Stimulated activated CD4-positive, alpha-beta T cell treated with anti-CD3 and anti-CD28 coated beads, Interleukin-1b, Interleukin-23, amount 100 ng/mL, for 4 hours (primary cell): ENCODE results near the gene TGIF2.
"Not testable (repeated sequence)": the region's sequence is repeated elsewhere in the genome, so short reads cannot be mapped to it uniquely, and the experiment has no call there.

Experiments used
- DNase-seq, 2 donors: peaks; one replicate each; pipeline ENCODE4 v3.0.0-alpha.2; 2020; ENCODE audit warnings: low read depth in 2 of 2

The TGIF2 gene

DNA sequence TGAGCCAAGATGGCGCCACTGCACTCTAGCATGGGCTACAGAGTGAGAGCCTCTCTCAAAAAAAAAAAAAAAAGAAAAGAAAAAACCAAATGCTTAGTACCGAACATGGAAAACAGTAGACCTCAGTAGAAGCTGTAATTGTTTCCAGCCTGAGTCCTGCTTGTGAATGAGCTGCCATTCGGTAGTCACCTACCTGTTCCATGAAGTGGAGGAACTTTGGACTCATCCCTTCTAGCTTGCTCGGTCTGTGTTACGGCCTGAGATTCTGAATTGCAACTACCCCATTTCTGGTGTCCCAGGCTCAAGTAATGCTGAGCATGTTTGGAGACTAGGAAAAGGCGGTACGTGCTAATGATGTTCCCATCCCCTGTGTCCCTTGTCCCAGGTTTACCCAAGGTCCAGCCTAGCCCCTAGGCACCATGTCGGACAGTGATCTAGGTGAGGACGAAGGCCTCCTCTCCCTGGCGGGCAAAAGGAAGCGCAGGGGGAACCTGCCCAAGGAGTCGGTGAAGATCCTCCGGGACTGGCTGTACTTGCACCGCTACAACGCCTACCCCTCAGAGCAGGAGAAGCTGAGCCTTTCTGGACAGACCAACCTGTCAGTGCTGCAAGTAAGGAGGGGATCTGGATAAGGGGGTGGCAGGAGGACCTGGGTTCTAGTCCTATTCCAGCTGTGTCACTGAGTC lies 5.1 kb downstream of the TGIF2 start:
- no peak for DNase-seq

DNA sequence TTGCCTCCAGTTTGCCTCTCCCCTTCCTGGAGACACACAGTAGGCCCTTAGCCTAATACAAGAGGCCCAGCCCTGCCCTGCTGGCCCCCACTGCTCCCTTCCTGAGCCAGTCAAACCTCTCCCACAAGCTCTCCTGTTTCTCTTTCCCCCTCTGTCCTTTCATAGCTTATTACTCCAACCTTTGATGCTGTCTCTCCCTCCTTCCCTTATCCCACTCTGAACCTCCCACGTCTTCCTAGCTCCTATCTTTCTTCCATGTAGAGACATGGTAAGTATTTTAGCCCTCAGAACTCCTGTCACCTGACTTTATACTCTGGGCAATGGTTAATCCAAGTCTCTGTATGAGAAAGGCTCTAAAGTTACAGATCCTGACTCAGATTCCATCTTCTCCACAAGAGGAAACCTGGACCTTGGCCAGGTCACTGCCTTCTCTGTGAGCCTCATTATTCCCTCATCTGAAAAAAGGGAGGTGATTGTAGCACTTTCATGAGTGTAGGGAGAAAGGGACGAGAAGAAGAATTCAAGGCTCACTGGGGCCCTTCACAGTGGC lies 6.7 kb downstream of the TGIF2 start:
- DNase-seq, result no peak

DNA sequence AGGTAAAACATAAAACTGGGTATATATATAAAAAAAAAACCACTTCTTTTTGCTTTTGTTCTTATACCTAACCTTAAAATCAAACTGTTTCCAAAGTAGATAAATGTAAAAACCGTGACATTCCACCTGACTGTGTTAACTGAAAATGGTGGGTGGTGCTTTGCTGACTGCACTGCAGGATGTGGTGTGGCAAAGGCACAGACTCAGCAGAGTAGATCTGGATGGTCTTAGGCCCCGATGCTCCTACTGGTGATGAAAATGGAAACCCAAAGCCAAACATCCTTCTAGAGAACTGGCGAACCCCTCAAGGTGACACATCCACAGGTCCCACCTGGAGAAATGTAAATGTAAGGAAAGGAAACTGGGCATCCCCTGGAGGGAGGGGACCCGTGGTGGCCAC lies 8.9 kb downstream of the TGIF2 start:
- DNase-seq, result no peak

DNA sequence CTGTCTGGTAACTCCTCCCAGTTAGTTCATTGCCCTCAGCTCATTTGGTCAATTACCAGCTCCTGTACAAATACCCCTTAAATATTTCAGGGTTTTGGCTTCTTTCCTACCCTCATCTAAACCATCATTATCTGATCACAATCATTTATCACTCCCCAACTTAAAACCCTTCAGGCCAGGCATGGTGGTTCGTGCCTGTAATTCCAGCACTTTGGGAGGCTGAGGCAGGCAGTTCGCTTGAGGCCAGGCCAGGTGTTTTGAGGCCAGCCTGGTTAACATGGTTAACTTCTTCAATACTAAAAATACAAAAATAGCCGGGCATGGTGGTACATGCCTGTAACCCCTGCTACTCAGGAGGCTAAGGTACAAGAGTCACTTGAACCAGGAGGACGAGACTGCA lies 9.4 kb downstream of the TGIF2 start:
- DNase-seq, result no peak

DNA sequence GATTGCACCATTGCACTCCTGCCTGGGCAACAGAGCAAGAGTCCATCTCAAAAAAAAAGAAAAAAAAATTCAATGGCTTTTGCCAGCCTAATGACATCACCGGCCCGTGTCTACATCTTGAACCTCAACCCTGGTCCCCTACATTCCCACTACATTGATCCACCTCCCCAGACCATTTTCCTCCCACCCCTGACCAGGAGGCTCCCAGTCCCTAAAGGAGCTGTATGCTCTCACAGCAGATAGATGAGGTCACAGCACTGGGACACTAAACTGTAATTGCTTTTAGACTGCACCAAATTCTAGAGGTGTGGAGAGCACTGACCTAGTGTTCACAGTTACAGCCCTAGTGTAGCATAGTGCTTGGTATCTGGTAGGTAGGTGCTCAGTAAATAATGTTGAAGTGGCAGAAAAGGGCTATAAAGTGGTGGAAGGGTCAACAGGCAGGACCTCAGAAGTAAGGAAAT lies 10.7 kb downstream of the TGIF2 start:
- no peak for DNase-seq

DNA sequence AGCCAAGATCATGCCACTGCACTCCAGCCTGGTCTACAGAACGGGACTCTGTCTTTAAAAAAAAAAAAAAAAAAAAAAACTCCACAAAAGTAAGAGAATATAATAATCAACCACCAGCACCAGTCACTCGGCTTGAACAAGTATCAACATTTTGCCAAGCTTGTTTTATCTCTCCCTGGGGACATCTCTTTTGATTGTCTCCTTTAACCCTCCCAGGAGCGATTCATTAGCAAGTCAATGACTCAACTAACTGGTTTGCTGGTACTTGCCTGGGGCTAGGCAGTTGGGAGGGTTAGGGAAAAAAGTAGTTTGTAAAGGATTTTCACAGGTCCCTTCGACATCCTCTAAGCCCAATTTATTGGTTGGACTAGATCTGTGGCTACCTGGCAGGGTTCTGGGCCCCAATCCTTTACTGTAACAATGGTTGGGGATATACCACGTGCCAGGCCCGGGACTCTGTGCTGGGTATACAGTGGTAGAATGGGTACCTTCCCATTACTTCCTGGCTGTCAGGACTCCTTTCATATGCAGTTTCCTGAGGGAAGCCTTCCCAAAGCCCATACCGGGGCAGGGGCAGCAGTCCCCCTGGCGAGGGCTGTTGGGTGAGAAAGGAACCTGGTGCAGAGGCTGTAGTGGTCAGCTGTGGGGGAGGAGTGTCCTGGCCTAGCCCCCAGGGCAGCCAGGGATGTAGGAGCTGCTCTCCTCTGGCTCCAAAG lies 12.2 kb downstream of the TGIF2 start:
- DNase-seq, result no peak

DNA sequence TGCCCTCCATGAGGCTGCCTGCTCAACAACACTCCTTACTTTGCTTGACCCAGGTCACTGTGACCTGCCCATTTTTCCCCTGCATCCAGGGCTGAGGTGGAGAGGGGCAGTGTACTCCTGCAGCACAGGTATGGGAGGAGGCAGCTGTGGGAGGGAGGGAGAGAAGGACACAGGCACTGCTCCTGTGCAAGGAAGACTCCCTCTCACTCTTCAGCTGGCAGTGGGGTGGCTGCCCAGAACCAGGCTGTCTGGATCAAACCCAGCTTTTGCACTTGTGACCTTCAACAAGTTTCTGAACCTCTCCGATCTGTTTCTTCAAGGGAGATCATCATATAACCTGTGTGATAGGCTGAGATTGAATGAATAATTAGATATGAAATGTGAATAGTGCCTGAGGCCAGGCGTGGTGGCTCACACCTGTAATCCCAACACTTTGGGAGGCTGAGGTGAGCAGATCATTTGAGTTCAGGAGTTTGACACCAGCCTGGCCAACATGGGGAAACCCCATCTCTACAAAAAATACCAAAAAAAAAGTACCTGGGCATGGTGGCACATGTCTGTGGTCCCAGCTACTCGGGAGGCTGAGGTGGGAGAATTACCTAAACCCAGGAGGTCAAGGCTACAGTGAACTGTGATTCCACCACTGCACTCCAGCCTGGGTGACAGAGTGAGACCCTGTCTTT lies 14.1 kb downstream of the TGIF2 start:
- no peak for DNase-seq

DNA sequence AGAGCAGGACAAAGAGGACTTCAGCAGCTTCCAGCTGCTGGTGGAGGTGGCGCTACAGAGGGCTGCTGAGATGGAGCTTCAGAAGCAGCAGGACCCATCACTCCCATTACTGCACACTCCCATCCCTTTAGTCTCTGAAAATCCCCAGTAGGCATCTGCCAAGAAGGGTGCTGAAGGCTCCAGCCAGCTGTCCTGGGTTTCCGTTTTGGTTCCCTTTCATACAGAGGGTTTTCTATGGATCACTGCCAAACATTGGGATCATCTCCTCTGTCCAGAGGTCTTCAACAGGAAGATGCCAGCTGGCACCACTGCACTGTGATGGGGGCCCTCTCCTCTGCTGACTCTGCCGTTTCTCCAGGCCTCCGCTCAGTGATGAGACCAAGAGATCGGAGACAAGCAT lies 17.9 kb downstream of the TGIF2 start:
- DNase-seq, result no peak

DNA sequence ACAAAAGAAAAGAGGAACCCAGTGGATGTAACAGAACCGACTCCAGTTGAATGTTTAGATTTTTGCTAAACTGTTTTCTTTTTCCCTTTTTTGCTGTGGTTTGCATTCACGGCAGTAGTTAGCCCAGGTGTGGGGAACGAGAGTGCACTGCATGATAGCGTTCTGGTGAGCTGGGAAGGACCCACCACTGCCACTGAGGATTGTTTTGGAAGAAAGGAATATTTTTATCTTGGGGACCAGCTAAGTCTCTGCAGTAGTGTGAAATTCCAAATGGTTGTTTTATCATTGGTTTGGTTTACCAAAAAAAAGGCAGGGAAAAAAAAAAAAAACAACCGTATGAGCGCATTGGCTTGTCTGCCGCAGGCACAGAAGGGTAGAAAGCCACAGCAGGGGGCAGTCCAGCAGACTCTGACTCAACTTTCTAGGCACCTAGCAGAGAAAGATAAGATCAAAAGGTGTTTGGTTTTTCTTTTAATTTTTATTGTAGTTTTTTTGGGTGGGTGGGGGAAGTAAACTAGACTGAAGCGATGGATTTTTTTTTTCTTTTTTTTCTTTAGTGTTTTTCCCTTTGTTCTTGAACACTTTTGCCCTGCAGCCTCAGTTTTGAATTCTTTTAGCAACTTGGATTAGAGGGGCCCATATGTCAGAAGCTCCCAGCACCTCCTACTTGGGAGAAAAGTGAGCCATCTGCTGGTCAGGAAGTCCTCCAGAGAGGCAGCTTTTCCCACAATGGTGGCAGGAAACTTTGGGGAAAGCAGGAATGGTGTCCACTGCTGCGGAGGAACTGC lies 18.7 kb downstream of the TGIF2 start:
- peak in 1 of 2 donors; percentile 36 for DNase-seq

DNA sequence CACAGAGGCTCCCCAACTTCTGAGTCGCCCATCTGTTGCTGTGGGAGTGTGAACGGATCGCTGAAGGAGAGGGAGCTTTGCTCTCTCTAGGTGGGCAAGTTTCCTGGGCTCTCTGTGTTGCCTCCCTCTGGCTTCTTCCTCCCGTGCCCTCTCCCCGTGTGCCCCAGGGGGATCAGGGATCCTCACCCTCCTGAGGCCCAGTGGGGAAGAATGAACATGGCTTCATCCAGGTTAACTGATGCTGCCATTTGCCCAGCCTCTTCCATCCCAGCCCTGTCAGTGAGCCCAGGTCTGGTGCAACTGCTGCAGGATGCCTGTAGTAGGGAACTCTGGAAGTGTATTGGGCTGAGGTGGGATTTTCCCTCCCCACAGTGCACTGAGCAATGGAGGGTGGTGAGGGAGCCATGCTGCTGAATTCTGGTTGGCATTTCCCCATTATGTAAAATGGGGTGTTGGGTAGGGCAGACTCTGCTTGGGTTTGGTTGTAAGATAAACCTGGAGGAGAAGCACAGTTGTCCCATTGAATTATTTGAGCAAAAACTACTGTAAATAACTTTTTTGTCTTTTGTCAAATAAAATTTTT lies 20.0 kb downstream of the TGIF2 start:
- no peak for DNase-seq

DNA sequence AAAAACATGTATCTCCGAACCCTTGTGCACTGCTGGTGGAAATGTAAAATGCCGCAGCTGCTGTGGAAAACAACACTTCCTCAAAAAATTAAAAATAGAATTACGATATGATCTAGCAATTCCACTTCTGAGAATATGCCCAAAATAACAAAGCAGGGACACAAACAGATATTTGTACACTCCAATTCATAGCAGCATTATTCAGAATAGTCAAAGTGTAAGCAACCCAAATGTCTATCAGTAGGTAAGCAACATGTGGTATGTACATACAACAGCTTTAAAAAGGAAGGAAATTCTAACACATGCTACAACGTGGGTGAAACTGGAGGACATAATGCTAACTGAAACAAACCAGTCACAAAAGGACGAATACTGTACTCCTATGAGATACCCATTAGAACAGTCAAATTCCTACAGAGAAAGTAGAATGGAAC lies 26.5 kb downstream of the TGIF2 start:
- DNase-seq, result no peak

DNA sequence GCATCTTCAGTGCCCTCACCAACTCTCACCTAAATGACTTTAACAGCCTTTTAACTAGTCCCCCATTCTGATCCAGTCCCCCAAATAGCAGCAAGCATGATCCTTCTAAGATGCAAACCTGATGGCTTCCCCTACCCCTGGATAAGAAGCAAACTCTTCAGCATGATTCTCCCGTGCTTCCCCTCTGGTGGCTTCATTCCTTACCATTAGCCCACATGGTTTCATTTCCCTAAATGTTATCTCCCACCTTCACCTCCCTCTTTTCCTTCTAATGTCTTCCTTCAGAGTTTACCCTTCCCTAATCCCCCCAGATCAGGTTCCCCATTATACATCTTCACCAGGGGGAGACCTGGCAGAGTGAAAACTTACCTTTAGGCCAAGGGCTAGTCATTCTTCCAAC lies 28.1 kb downstream of the TGIF2 start:
- no peak for DNase-seq

DNA sequence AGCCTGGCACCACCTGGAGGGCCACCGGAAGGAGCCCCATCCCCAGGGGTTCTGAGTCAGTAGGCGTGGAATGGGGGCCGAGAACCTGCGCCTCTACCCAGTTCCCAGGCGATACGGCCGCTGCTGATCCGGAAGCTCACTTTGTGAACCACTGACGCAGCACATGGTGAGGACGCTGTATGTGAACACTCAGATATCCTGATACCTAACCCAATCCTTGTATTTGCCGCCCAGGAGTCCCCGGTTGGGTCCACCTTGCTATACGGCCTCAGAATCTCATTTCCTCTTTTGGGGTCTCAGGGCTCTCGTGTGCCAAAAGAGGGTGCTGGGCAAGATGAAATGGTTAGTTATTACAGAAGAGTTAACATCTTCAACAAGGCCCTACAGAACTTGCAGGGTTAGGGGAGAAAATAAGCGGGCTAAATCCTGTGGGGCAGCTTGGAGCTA lies 31.6 kb downstream of the TGIF2 start:
- DNase-seq, result peak in 1 of 2 donors; percentile 25

DNA sequence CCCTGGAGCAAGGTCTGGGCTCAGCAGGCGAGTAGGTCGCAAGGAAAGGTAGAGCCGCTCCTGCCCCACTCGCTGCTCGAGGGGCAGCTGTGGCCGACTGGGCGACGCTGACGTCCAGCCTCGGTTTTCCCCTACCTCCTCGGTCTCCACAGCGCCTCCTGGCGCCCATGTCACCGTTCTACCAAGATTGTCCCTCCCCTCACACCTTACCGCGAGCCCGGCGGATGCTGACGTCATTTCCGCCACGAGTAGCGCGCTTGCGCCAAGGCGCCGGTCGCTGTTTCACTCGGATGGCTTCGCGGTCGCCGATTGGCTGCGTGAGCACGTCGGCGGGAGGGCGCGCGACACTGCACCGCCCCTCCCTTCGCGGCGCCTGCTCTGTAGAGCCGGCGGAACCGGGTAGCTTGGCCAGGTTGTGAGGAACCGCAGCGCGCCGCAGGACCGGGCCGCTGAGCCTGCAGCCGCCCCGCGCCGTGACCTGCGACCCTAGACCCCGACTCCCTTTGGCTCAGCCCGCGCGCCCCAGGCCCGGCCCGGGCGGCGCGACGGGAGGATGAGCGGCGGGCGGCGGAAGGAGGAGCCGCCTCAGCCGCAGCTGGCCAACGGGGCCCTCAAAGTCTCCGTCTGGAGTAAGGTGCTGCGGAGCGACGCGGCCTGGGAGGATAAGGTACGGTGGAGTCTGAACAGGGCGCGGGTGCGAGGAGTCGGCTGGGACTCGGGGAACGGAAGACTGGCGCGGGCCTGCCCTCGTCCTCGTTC lies 32.2 kb downstream of the TGIF2 start, which contains the start of gene RAB5IF:
Gene RAB5IF (plus strand): TSS at position 381 of the 759 bp plus-strand sequence. CDS start 173 bp downstream, at position 554.
- peak; percentile 98 to 99 for DNase-seq

DNA sequence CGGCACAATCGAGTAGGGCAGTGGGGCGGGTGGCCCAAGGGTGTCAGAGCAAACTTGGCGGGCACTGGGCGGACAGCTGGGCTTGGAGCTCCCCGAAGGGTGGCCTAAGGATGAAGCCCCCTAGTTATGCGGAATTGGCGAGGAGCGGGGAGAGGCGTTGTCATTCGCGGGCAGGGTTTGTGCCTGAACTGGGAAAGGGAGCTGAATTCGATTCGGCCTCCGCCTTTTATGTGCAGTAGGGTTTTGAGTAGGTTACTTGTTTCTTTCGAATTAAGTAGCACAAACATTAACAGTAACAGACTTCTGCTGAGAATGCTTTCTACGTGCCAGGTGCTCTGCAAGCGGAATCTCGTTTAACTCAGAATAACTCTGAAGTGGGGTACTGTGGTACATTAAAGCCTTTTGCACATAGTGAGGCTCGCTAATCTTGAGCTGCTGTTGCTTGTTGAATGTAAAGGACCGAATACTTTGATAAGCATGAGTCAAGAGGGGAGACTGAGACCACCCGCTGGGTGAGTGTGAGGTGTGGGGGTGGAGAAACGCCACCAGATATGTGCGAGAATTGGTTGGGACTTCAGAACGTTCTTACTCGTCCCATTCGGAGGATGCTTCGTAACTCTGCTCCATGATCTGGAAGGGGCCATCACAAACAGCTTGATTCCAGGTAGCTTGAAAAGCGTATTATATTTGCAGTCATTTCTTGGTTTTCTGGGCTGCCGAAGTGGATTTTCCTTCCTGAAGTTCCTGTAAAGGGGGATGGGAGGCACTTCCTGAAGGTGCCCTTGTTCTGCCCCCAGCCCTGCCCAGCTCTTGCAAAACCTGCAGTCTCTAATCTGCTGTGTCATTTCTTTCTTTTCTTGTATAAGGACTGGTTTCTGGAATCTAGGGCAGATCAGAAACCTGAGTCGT lies 33.0 kb downstream of the TGIF2 start:
- no peak for DNase-seq

DNA sequence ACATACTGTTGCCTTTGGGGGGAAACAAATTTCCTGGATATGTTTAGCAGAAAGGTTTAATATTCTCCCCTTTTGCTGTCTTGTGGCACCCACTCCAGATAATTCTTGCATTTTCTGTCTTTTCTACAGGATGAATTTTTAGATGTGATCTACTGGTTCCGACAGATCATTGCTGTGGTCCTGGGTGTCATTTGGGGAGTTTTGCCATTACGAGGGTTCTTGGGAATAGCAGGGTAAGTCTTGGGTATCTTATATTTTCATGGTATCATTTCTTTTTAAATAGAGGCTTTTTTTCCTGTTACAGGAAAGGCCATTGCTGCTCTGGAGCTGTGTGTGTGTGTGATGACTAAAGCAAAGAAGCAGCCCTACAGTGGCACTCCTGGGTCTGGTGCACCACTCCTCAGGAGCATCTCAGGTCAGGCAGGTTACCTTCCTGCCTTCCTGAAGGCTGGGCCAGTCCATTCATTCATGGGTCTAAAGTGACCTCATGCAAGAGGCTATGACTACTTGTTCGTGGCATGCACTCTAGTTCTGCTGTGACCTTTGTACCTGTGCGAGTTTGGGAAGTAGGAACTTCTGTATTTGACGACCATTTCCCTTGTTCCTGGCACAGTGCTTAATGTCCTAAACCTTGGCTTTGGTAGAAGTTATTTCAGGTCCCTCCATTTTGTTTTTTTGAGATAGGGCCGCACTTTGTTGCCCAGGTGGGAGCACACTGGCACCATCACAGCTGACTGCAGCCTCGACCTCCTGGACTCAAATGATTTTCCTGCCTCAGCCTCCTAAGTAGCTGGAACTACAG lies 34.4 kb downstream of the TGIF2 start:
- DNase-seq, result no peak

DNA sequence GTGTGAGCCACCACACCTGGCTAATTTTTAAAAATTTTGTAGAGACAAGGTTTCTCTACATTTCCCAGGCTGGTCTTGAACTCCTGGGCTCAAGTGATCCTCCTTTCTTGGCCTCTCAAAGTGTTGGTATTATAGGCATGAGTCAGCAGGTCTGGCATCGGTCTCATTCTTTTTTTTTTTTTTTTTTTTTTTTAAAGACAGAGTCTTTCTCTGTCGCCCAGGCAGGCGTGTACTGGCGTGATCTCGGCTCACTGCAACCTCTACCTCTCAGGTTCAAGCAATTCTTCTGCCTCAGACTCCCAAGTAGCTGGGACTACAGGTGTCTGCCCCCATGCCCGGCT lies 35.0 kb downstream of the TGIF2 start:
- DNase-seq, result not testable (repeated sequence)

DNA sequence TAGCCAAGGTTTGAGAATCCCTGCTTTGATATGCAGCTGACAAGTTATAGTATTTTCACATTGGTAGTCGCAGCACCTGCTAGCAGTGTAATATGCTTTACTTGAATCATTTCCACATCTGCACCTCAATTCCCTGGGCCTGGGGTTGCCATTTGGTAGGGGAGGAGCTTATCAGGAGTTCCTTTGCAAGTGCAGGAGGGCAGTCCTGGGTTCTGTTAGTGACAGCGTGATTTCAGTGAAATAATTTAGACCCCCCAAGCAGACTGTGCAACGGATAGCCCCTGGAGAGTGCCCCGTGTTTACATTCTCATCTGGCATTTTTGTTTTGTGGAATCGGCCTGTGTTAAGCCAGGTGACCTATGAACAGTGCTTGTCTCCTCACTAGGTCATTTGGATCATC lies 38.2 kb downstream of the TGIF2 start:
- no peak for DNase-seq

DNA sequence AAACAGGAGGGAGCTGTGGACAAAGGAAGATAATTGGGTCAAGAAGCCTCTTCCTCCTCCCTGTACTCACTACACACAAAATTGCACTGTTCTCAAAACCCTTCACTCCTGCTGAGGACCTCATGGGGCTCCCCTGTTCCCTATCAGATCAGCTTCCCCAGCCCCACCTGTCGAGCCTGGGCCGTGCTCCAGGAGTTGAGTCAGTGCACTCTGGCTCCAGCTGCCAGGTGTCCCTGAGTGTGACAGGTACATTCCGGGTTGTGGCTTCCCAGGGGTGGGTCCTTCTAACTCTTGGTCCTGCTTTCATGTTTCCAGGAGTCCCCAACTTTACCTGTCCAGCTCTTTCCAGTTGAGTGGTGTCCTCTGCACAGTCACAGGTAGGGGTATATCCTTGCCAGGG lies 40.6 kb downstream of the TGIF2 start:
- no peak for DNase-seq
